ENCODE measurements around the gene PRKAR2B. TPM values are rescaled to one million over a fixed set of nuclear protein-coding genes. Genes with fewer than 3 reads are reported as not detected.

Gene PRKAR2B
- polyA plus RNA-seq, 3 donors, result 2.5 to 5.6 (median 3.5) TPM

DNA sequence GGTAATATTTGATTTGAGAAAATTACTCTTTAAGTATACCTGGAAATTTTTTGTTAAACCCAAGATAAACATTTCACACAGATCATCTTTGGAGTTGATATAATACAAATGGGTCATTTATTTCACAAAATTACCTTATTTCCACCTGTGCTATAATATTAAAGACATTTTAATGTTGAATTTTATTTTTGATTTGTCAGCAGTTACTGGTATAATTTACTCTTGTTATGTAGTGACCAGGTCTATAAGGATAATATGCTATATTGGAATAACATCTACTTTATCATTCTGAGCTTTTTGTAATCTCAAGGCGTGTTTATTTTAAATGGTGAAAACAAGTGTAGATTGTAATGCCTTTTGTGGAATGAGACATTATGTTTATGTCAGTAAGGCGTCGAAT is 26.6 kb downstream of the PRKAR2B start:
- Histone ChIP-seq H3K27me3 (ENCODE audit: control insufficient read depth in 2 of 2, insufficient read depth in 2 of 2, low read length in 2 of 2) (no peaks in the 10 kb centered on the region), H3K27ac (ENCODE audit: low read depth in 1 of 2, low read length in 2 of 2) (no peak overlapping the region), H4K20me1 (ENCODE audit: insufficient read depth, low read length) (no peaks in the 10 kb centered on the region), H2AFZ (ENCODE audit: insufficient read depth, low read depth, low read length, poor library complexity, severe bottlenecking) (no peak overlapping the region), H3K4me2 (replicated peaks; ENCODE audit: extremely low read depth, low read length, poor library complexity, severe bottlenecking) (no peak overlapping the region), H3K9me3 (replicated peaks in 1 of 2; ENCODE audit: control insufficient read depth in 1 of 2, insufficient read depth in 1 of 2, low read length in 2 of 2) (no peaks in the 10 kb centered on the region), H3K4me3 (replicated peaks in 1 of 3; ENCODE audit: low read depth in 2 of 3, low read length in 3 of 3) (no peak overlapping the region), H3K4me1 (ENCODE audit: control insufficient read depth in 1 of 2, insufficient read depth in 2 of 2, low read length in 2 of 2) (peaks cover 10 to 15% of the 10 kb centered on the region in 2 donors), H3K79me2 (ENCODE audit: insufficient read depth, low read length) (peaks cover 20% of the 10 kb centered on the region), H3K36me3 (replicated peaks in 1 of 2; ENCODE audit: control insufficient read depth in 1 of 2, insufficient read depth in 2 of 2, low read length in 2 of 2) (no peaks in the 10 kb centered on the region), H3K9ac (ENCODE audit: insufficient read depth, low read length, poor library complexity, severe bottlenecking) (no peak overlapping the region)
- TF ChIP-seq, protein P1, sequence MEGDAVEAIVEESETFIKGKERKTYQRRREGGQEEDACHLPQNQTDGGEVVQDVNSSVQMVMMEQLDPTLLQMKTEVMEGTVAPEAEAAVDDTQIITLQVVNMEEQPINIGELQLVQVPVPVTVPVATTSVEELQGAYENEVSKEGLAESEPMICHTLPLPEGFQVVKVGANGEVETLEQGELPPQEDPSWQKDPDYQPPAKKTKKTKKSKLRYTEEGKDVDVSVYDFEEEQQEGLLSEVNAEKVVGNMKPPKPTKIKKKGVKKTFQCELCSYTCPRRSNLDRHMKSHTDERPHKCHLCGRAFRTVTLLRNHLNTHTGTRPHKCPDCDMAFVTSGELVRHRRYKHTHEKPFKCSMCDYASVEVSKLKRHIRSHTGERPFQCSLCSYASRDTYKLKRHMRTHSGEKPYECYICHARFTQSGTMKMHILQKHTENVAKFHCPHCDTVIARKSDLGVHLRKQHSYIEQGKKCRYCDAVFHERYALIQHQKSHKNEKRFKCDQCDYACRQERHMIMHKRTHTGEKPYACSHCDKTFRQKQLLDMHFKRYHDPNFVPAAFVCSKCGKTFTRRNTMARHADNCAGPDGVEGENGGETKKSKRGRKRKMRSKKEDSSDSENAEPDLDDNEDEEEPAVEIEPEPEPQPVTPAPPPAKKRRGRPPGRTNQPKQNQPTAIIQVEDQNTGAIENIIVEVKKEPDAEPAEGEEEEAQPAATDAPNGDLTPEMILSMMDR (IDR thresholded peaks at IDR 0.05), result no peak
- H3K9me3 Mint-ChIP-seq, result peaks cover 0 to 3% (median 0%) of the 10 kb centered on the region in 7 donors
- intact Hi-C loops (cut with micrococcal nuclease), result no loop called here
- DNase-seq, result no peak
- H3K4me3 Mint-ChIP-seq, result no peak overlapping the region
- no peaks in the 10 kb centered on the region for H3K27me3 Mint-ChIP-seq (ENCODE audit: low read depth in 3 of 3)
- peaks cover 3 to 6% of the 10 kb centered on the region in 2 donors for H3K36me3 Mint-ChIP-seq
- peaks cover 21% of the 10 kb centered on the region for H3K4me1 Mint-ChIP-seq
- no CpG with 5 or more reads among the region's 3 CpGs for WGBS (ENCODE audit: insufficient coverage)
- H3K27ac Mint-ChIP-seq, result no peak overlapping the region

DNA sequence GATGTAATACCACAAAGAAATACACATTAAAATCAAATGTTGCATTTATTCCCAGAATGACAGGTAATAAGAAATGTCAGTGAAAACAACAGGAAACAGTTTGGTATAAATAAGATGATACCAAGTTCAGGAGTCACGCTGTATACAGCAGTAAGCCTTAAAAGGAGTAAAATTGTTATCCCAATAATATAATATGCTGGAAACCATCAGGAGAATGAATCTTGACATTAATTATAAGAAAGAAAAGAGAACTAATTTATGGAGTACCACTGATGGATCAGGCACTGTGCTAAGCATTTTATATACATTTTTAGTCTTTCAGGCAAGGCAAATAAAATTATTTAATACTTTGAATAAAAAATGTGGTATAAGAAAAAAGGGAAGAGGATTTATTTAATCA is 27.6 kb downstream of the PRKAR2B start:
- no peak overlapping the region for H3K27ac Mint-ChIP-seq
- H3K27ac ChIP-seq (ENCODE audit: low read depth in 1 of 2, low read length in 2 of 2), result no peak overlapping the region
- H3K4me1 ChIP-seq (ENCODE audit: control insufficient read depth in 1 of 2, insufficient read depth in 2 of 2, low read length in 2 of 2), result peaks cover 12 to 21% of the 10 kb centered on the region in 2 donors
- no peak overlapping the region for H3K4me3 ChIP-seq (replicated peaks in 1 of 3; ENCODE audit: low read depth in 2 of 3, low read length in 3 of 3)
- H3K27me3 Mint-ChIP-seq (ENCODE audit: low read depth in 3 of 3), result no peaks in the 10 kb centered on the region
- H3K27me3 ChIP-seq (ENCODE audit: control insufficient read depth in 2 of 2, insufficient read depth in 2 of 2, low read length in 2 of 2), result no peaks in the 10 kb centered on the region
- no peak overlapping the region for H3K4me3 Mint-ChIP-seq
- H3K79me2 ChIP-seq (ENCODE audit: insufficient read depth, low read length), result peaks cover 15% of the 10 kb centered on the region
- TF ChIP-seq, protein P1 (IDR thresholded peaks at IDR 0.05), result no peak
- H3K36me3 ChIP-seq (replicated peaks in 1 of 2; ENCODE audit: control insufficient read depth in 1 of 2, insufficient read depth in 2 of 2, low read length in 2 of 2), result no peaks in the 10 kb centered on the region
- H3K4me1 Mint-ChIP-seq, result peaks cover 23% of the 10 kb centered on the region
- peaks cover 3 to 6% of the 10 kb centered on the region in 2 donors for H3K36me3 Mint-ChIP-seq
- no CpG with 5 or more reads among the region's 1 CpG for WGBS (ENCODE audit: insufficient coverage)
- no peaks in the 10 kb centered on the region for H4K20me1 ChIP-seq (ENCODE audit: insufficient read depth, low read length)
- no peak overlapping the region for H3K9ac ChIP-seq (ENCODE audit: insufficient read depth, low read length, poor library complexity, severe bottlenecking)
- H3K4me2 ChIP-seq (replicated peaks; ENCODE audit: extremely low read depth, low read length, poor library complexity, severe bottlenecking), result no peak overlapping the region
- intact Hi-C loops (cut with micrococcal nuclease), result no loop called here
- H2AFZ ChIP-seq (ENCODE audit: insufficient read depth, low read depth, low read length, poor library complexity, severe bottlenecking), result no peak overlapping the region
- DNase-seq, result no peak
- H3K9me3 ChIP-seq (replicated peaks in 1 of 2; ENCODE audit: control insufficient read depth in 1 of 2, insufficient read depth in 1 of 2, low read length in 2 of 2), result no peaks in the 10 kb centered on the region
- peaks cover 0 to 3% (median 0%) of the 10 kb centered on the region in 7 donors for H3K9me3 Mint-ChIP-seq

All from CD14-positive monocyte (primary cell).